ENCODE data around the gene EEF1G.

GRCh38 chr11:62554387-62555167 lies 19.1 kb downstream of the EEF1G start:
- TF ChIP-seq EZH2 (conservative IDR thresholded peaks at IDR 0.05; ENCODE audit: low read depth, low read length): no peak
- no peak for TF ChIP-seq MXI1 (IDR thresholded peaks at IDR 0.05; ENCODE audit: borderline replicate concordance, low read depth, low read length)
- no peak for TF ChIP-seq CTCF (CRISPR knock-in tag; IDR thresholded peaks at IDR 0.05)
- no peak for TF ChIP-seq RNF2 (conservative IDR thresholded peaks at IDR 0.05; ENCODE audit: low read depth)

Data from HepG2 (cell line).